GM12878 (cell line): Measurements from ENCODE around the gene PSG4. TPM values are rescaled to one million over a fixed set of nuclear protein-coding genes. Genes with fewer than 3 reads are reported as not detected.
"Not testable (repeated sequence)": the region's sequence is repeated elsewhere in the genome, so short reads cannot be mapped to it uniquely, and the experiment has no call there.

Experiments used
- ATAC-seq: fragments of 200-7000 bp; cut with Tn5 transposase; 3 replicates; pipeline ENCODE4 v1.9.1; 2020; ENCODE audit warnings: mild to moderate bottlenecking, moderate library complexity
- BruUV-seq: library from RNA; stranded (reverse); fragments of 400-500 nt; replicated peaks from 2 replicates; lab custom pipeline; 2021; lab: Mats Ljungman, UMichigan
- CTCF ChIA-PET: fragments of 300-600 bp; sonication (Branson Sonifier 250); formaldehyde crosslinking; extraction: SDS; loops from one replicate; lab custom pipeline; 2021; ENCODE audit warnings: inconsistent platforms; lab: Yijun Ruan, JAX
- POLR2A ChIA-PET: fragments of 350-600 bp; formaldehyde crosslinking; extraction: SDS; loops from one replicate; lab custom pipeline; 2021; ENCODE audit warnings: inconsistent platforms; lab: Charles Lee
- RAD21 ChIA-PET: fragments of 300-600 bp; sonication (Branson Sonifier 250); formaldehyde crosslinking; loops from one replicate; lab custom pipeline; 2023; ENCODE audit warnings: antibody characterized with exemption; ENCODE audit not compliant: unreplicated experiment; lab: Charles Lee
- SMC1A ChIA-PET: fragments of 300-600 bp; sonication (Branson Sonifier 250); formaldehyde crosslinking; loops from one replicate; lab custom pipeline; 2023; ENCODE audit not compliant: unreplicated experiment, uncharacterized antibody; lab: Charles Lee
- DNase-seq: peaks from one replicate; pipeline ENCODE4 v3.0.0-alpha.2; 2011; ENCODE audit warnings: low read depth, low spot score
- FAIRE-seq: peaks from 3 replicates; lab custom pipeline; 2011; peaks lifted over from hg19 to GRCh38; lab: Jason Lieb, UNC
- H2AFZ ChIP-seq: 2 replicates; pipeline ENCODE4 v1.6.0; 2011; ENCODE audit warnings: low read depth, low read length, control low read depth; ENCODE audit not compliant: control insufficient read depth
- H3K27ac ChIP-seq: 2 replicates; pipeline ENCODE4 v1.5.1; 2011; ENCODE audit warnings: control low read depth; ENCODE audit not compliant: control insufficient read depth, insufficient read depth
- H3K27me3 ChIP-seq, 2 experiments: replicated peaks in 1 of 2; 2 replicates each; pipeline versions ENCODE4 v1.6.0 to v1.6.1; 2011; ENCODE audit warnings: low read length in 1 of 2; ENCODE audit not compliant: control insufficient read depth in 2 of 2, insufficient read depth in 2 of 2
- H3K36me3 ChIP-seq, 2 experiments: 2 replicates each; pipeline ENCODE4 v1.5.1; 2011; ENCODE audit warnings: low read length in 1 of 2; ENCODE audit not compliant: control insufficient read depth in 2 of 2, insufficient read depth in 2 of 2
- H3K4me1 ChIP-seq: 2 replicates; pipeline ENCODE4 v1.6.1; 2011; ENCODE audit warnings: mild to moderate bottlenecking, low read length, moderate library complexity, mixed read lengths; ENCODE audit not compliant: control insufficient read depth, insufficient read depth
- H3K4me2 ChIP-seq: 2 replicates; pipeline ENCODE4 v1.6.0; 2011; ENCODE audit warnings: control low read depth; ENCODE audit not compliant: control insufficient read depth, insufficient read depth
- H3K4me3 ChIP-seq: fragments of 200-600 bp; sonication (generic); 2 replicates; pipeline ENCODE4 v1.5.1; 2016
- H3K79me2 ChIP-seq: 2 replicates; pipeline ENCODE4 v1.6.0; 2011; ENCODE audit warnings: low read length; ENCODE audit not compliant: control insufficient read depth, insufficient read depth
- H3K9ac ChIP-seq: 2 replicates; pipeline ENCODE4 v1.8.0; 2011; ENCODE audit warnings: low read length, control low read depth, mixed read lengths; ENCODE audit not compliant: control insufficient read depth, insufficient read depth
- H3K9me3 ChIP-seq: replicated peaks from 3 replicates; pipeline ENCODE4 v1.5.1; 2011; ENCODE audit warnings: mild to moderate bottlenecking, low read length; ENCODE audit not compliant: control insufficient read depth, insufficient read depth
- H4K20me1 ChIP-seq: 2 replicates; pipeline ENCODE4 v1.6.0; 2011; ENCODE audit not compliant: control insufficient read depth, insufficient read depth
- CREB1 ChIP-seq: IDR thresholded peaks from 2 replicates; pipeline ENCODE4 v1.6.1; 2012; ENCODE audit warnings: low read depth, mild to moderate bottlenecking, inconsistent platforms
- EP300 ChIP-seq, 2 experiments: fragments of 150-350 bp in 1 of 2; IDR thresholded peaks; 2 replicates each; pipeline ENCODE4 v1.6.1; 2011 to 2012; ENCODE audit warnings: low read depth in 2 of 2, low read length in 2 of 2, borderline replicate concordance in 1 of 2, improper control_type of control experiment in 1 of 2, inconsistent platforms in 1 of 2; ENCODE audit not compliant: control insufficient read depth in 1 of 2
- ESRRA ChIP-seq: IDR thresholded peaks from 2 replicates; pipeline ENCODE4 v1.6.1; 2012; ENCODE audit warnings: mild to moderate bottlenecking, low read length, improper control_type of control experiment
- HCFC1 ChIP-seq: fragments of 150-350 bp; IDR thresholded peaks from 2 replicates; pipeline ENCODE4 v1.6.1; 2014; ENCODE audit warnings: low read length
- KLF5 ChIP-seq: fragments of 450-650 bp; IDR thresholded peaks from 2 replicates; pipeline ENCODE4 v1.6.1; 2014; ENCODE audit warnings: mild to moderate bottlenecking; ENCODE audit not compliant: partially characterized antibody
- MTA2 ChIP-seq: fragments of 450-650 bp; IDR thresholded peaks from 2 replicates; pipeline ENCODE4 v1.6.1; 2016; ENCODE audit warnings: low read depth, mild to moderate bottlenecking, moderate library complexity
- NR2F1 ChIP-seq: fragments of 450-650 bp; conservative IDR thresholded peaks from 2 replicates; pipeline ENCODE4 v1.6.1; 2017; ENCODE audit warnings: mild to moderate bottlenecking
- POU2F2 ChIP-seq: IDR thresholded peaks from 3 replicates; pipeline ENCODE4 v1.6.1; 2011; ENCODE audit warnings: low read depth, mild to moderate bottlenecking, low read length, borderline replicate concordance
- RAD21 ChIP-seq: IDR thresholded peaks from 2 replicates; pipeline ENCODE4 v1.6.1; 2011; ENCODE audit warnings: mild to moderate bottlenecking, low read depth, low read length, moderate library complexity; ENCODE audit not compliant: insufficient read depth
- SMC3 ChIP-seq: IDR thresholded peaks from 2 replicates; pipeline ENCODE4 v1.6.1; 2011; ENCODE audit warnings: low read length, improper control_type of control experiment, borderline replicate concordance
- SP1 ChIP-seq: IDR thresholded peaks from one replicate; pipeline ENCODE4 v1.6.1; 2011; ENCODE audit warnings: low read depth, low read length
- TARDBP ChIP-seq: IDR thresholded peaks from 2 replicates; pipeline ENCODE4 v1.6.1; 2016; ENCODE audit warnings: borderline replicate concordance
- ZBED1 ChIP-seq: IDR thresholded peaks from 2 replicates; pipeline ENCODE4 v1.6.1; 2016; ENCODE audit warnings: borderline replicate concordance
- ZNF384 ChIP-seq: IDR thresholded peaks from 2 replicates; pipeline ENCODE4 v1.6.1; 2012; ENCODE audit warnings: low read depth, mild to moderate bottlenecking, low read length, improper control_type of control experiment, borderline replicate concordance
- WGBS: methylation state at CpG from one replicate; pipeline ENCODE4 v1.1.6; 2016; ENCODE audit warnings: low lambda C conversion rate; ENCODE audit not compliant: insufficient replicate concordance, insufficient coverage; ENCODE audit errors: missing lambda C conversion rate; 5-methylcytosine and 5-hydroxymethylcytosine counted together
- in situ Hi-C: fragments of 300-500 bp; cut with MboI; formaldehyde crosslinking; loops from 9 replicates; pipeline ENCODE4 v1.14.3; 2018; ENCODE audit warnings: mixed read lengths
- intact Hi-C: fragments of 100-400 bp; cut with micrococcal nuclease; formaldehyde crosslinking; loops from one replicate; pipeline ENCODE4 v1.14.2; 2022; ENCODE audit not compliant: unreplicated experiment
- polyA plus RNA-seq, 11 experiments: library from polyadenylated mRNA; depleted of rRNA in 4 of 11; unstranded in 6 of 11; stranded (reverse) in 5 of 11; fragments of >200 nt; fragmentation: Nextera tagmentation in 4 of 11; fragmentation: Illumina TruSeq in 1 of 11; extraction: Ambion mirVana in 4 of 11; extraction: Trizol in 1 of 11; gene quantifications; 1 replicate in 1 of 11; 2 replicates in 10 of 11; pipeline versions ENCODE4 v1.2.1 to v1.2.3, GENCODE V29; 2011 to 2016; ENCODE audit warnings: inconsistent platforms in 2 of 11, missing spikeins in 2 of 11, low read depth in 1 of 11
- total RNA-seq, 4 experiments: library from RNA; depleted of rRNA in 3 of 4; stranded (reverse); fragments of >200 nt in 3 of 4; fragmentation: Illumina TruSeq in 1 of 4; extraction: Trizol in 1 of 4; gene quantifications; 2 replicates each; pipeline versions ENCODE4 v1.2.1 to v1.2.3, GENCODE V29; 2013 to 2021
- TF ChIP-seq, protein P1 (sequence below): IDR thresholded peaks from 2 replicates; pipeline ENCODE4 v1.6.1; 2011; ENCODE audit warnings: borderline replicate concordance, low read depth, mild to moderate bottlenecking, moderate library complexity, low read length; ENCODE audit not compliant: insufficient read depth, poor library complexity, severe bottlenecking

PSG4 gene
- total and polyA plus RNA-seq, 10 of the 15 experiments (the other 5 are each of a cell fraction or from before 2014, with no cell fraction given) = not detected

DNA sequence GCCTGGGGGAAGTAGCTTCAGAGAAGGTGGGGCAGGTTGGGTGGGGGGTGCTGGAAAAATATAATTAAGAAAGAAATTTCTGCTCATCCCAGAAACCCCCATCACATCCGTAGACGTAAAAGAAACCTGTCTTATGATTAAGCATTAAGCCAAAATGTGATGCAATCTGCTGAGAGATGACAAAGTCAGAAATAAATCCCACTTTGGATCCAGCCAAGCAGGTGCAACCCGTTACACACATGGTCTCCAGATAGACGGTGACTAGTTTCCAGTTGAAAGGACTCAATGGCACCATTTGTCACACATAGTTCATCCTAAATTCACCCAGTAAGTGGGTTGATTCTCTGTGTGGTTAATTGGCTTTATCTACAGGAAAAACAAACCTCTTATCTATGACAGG, 53.2 kb downstream of the PSG4 start:
- in situ Hi-C loops (no loop called here), intact Hi-C loops (no loop called here)
- DNase-seq (no peak), ATAC-seq (no peak), FAIRE-seq (no peak)
- Histone ChIP-seq H3K4me1 (no peaks in the 10 kb centered on the region), H3K27me3 (no peaks in the 10 kb centered on the region), H3K4me3 (no peak overlapping the region), H4K20me1 (no peaks in the 10 kb centered on the region), H3K36me3 (no peaks in the 10 kb centered on the region), H3K9ac (no peak overlapping the region), H2AFZ (no peak overlapping the region), H3K27ac (no peak overlapping the region), H3K79me2 (no peaks in the 10 kb centered on the region), H3K4me2 (no peak overlapping the region), H3K9me3 (no peaks in the 10 kb centered on the region; the same call in 2 of the 3 replicates)
- ChIA-PET CTCF (no interaction called here), RAD21 (no interaction called here), SMC1A (no interaction called here), POLR2A (no interaction called here)
- TF ChIP-seq HCFC1 = no peak
- no peak for TF ChIP-seq KLF5
- no peak for TF ChIP-seq CREB1
- no peak for TF ChIP-seq NR2F1
- TF ChIP-seq RAD21 = no peak
- TF ChIP-seq SMC3 = no peak
- no peak for TF ChIP-seq ZNF384
- TF ChIP-seq POU2F2 = no peak
- no peak for TF ChIP-seq SP1
- no peak for TF ChIP-seq ZBED1
- TF ChIP-seq ESRRA = no peak
- no peak for TF ChIP-seq EP300 (IDR thresholded peaks at IDR 0.05; ENCODE audit: borderline replicate concordance in 1 of 2, control insufficient read depth in 1 of 2, low read depth in 2 of 2, low read length in 2 of 2)
- no peak for TF ChIP-seq MTA2
- TF ChIP-seq, protein P1, sequence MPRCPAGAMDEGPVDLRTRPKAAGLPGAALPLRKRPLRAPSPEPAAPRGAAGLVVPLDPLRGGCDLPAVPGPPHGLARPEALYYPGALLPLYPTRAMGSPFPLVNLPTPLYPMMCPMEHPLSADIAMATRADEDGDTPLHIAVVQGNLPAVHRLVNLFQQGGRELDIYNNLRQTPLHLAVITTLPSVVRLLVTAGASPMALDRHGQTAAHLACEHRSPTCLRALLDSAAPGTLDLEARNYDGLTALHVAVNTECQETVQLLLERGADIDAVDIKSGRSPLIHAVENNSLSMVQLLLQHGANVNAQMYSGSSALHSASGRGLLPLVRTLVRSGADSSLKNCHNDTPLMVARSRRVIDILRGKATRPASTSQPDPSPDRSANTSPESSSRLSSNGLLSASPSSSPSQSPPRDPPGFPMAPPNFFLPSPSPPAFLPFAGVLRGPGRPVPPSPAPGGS = no peak
- TF ChIP-seq TARDBP = no peak
- no TSS peak for BruUV-seq
- WGBS = 27% methylated on average over 4 of the region's 4 CpGs

DNA sequence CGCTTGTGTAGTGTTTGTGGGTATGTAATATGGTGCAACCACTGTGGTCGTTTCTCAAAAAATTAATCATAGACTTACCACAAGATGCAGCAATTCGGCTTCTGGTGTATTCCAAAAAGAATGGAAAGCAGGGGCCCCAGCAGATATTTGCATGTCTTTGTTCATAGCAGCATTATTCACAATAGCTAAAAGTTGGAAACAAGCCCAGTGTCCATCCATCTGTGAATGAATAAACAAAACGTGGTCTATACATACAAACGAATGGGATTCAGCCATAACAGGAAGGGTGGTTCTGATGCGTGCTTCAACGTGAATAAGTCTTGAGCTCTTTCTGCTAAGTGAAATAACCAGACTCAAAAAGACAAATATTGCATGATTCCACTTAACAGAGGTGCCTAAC, 55.6 kb downstream of the PSG4 start:
- BruUV-seq, POLR2A ChIA-PET, H3K9ac ChIP-seq, H3K4me2 ChIP-seq, CTCF ChIA-PET, H3K79me2 ChIP-seq, RAD21 ChIA-PET, H3K36me3 ChIP-seq, H2AFZ ChIP-seq, H3K4me1 ChIP-seq, intact Hi-C loops, DNase-seq, H3K27me3 ChIP-seq, H3K27ac ChIP-seq, H3K9me3 ChIP-seq, in situ Hi-C loops, H3K4me3 ChIP-seq, ATAC-seq, FAIRE-seq, SMC1A ChIA-PET, H4K20me1 ChIP-seq: not testable (repeated sequence)
- 7% methylated on average over 7 of the region's 7 CpGs for WGBS
